GM18861 (cell line): ENCODE measurements around the gene SMLR1.

ENCODE experiments used
- ATAC-seq: cut with Tn5 transposase; IDR thresholded peaks from one replicate; pipeline ENCODE4 v1.9.1; 2021; ENCODE audit not compliant: unreplicated experiment

SMLR1 gene

DNA sequence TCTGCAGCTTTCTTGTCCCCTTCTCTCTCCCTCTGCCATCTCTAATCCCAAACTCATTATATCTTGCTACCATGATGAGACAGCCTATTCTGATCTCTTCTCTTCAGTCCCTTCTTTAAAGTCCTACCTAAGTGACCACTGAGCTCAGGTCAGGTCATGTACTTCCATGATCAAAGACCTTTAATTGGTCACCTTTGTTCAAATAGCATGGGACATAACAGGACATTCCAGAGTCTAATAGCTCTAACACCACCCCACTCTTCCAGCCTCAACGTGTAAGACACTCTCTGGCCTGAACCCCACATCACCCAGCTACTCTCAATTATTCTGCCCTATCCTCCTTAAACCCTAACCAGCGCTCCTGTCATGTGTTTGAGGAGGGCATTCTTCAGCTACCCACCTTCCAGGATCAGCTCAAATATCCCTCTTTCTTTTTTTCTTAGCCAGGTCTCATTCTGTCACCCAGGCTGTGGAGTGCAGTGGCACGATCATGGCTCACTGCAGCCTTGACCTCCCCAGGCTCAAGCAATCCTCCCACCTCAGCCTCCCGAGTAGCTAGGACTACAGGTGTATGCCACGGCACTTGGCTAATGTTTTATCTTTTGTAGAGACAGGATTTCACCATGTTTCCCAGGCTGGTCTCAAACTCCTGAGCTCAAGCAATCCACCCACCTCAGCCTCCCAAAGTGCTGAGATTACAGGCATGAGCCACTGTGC lies 2.1 kb upstream of the SMLR1 start:
- no peak for ATAC-seq

DNA sequence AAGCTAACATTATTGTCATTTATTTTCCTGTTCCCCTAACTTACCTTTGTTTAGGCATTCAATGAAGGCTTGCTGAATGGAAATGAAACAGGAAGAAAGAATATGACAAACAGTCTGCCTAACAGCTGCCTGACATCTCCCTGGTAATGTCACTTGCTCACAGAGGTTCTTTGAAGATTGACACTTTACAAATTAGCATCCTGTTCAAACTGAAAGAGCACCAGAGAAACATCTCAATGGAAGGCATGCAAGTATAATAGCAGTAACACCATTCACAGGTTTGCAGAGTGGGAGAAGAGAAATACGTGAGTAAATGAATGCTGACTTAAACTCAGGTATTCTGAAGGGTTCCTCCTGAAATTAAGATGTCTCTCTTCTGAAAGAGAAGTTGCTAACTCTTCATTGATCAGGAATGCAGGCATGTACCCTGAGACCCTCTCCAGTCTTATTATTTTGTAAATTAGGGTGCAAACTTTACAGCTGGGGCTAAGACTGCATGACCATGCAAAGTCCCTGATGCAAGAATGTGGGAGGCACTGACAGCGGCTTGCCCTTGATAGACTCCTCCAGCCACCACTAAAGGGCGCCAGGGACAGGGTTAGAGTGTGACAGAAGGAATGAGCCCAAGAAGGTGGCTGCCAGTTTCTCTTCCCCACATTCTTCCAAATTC lies 1.3 kb upstream of the SMLR1 start:
- ATAC-seq = no peak

DNA sequence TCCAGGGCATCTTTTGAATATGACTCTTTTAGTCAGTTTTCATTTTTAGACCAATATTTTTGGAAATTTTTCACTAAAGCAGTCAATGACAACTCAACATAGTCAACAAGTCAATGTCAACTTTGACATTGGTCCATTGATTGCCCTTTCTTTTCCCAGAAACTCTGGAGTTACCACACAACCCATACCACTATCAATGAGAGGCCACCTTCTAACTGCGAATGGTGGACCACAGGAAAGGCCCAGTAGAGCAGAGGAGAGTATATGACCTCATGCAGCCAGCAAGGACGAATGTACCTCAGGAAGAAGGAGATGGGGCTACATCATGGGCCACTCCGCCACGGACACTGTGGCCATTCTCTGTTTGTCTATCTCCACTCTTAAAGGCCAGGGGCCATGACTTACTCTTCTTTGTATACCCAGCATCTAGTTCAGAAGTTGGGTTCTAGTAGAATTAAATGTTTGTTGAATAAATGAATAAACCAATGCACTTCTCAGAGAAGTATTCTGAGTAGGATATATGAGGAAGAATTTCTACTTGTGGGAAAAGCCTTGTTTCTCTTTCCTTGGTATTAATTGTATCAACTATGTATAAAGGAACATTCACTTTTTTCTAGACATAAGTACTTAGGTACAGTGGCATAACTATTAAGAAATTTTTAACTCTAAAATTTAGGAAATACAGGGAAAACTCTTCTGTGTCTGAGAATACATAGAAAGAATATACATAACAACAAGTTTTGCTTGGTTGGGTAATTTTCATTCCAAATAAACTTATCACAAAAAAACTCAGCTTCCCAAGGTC lies 562 bp upstream of the SMLR1 start:
- ATAC-seq = no peak

DNA sequence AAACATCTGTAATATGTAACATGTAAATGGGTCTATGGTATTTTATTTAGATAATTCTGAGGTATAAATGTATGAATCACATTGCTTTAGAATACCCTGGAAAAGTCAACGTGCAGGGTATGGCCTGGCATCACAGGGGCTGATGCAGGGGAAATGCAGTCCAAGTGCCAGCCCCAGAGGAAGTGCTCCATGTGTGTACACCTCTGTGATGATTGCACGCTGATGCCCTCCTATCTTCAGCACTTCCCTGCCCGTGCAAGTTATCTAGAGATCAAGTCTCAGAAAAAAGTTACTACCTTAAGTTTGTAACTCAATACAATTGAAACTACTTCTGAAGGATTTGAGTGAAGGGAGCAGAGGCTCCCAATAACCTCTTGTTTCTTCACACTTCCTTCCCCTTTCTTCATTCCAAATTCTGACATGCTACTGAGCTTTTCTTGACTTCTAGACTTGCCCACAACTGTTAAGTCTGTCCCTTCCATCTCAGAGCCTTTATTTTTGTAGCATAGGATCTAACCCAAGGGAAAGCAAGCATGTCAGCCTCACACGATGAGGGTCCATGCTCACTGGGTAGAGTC lies 2.2 kb downstream of the SMLR1 start:
- ATAC-seq = no peak

DNA sequence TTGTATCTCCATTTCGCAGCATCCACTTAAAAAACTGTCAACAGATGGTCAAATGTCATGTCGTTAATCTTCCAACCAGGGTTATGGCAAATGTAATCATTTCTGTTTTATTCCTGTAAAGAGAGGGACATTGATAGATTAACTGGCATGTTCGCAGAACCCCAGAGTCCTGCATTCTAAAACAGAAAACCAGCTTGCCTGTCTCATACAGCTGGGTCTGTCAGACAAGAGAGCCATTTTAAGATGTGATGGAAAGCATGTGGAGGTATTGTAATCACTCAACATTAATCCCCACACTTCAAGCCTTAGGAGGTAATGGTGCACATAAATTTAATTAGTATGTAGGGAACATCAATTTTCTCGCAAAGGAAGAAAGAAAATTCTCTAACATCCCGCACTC lies 4.4 kb downstream of the SMLR1 start:
- ATAC-seq = no peak

DNA sequence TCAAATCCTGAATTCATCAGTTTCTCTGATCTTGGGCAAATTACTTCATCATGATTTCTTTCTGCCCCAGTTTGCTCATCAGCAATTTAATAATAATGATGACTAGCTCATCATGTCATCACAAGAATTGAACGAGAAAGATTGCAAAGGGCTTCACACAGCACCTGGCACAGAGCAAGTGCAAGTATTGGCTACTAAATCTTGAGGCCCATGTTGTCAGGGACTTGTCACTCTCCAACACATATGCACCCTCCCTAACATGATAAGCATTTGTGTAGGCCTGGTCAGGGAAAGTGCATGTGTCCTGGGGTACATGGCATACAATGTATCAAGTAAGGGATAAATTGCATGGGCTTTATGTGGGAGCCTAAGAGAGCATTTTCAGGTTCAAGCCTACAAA lies 6.4 kb downstream of the SMLR1 start:
- ATAC-seq = no peak

DNA sequence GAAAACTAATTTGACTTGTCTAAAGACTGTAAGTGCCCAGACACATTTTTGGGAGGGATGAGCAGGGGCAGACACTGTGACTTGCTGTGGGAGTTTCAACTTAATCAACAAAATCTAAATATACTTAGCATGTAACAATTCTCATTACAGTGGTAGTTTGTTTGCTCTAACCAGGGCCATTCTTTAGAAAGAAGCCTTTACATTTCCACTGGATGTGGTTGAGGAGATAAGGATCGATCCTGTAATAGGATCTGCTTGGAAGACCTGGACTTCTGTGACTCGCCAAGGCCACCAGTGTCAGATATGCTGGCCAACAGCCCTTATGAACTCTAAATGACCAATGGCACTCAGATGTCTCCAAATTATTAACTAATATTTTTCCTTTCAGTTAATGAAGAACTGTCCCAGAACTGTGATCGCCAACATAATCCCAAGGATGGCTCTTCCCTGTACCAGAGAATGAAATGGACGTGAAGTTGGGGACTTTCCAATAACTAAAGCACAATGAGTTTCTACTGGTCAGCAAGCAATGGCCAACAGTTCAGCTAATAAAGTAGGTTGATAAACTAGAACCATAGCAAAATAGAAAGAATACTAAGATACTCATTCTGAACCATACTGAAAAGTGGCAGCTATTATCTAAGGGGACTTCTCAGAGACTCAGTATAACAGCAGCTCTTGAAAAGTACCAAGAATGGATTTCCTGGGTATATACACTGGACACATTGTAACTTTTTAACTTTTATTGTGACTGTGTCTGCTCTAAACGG lies 7.5 kb downstream of the SMLR1 start:
- no peak for ATAC-seq

DNA sequence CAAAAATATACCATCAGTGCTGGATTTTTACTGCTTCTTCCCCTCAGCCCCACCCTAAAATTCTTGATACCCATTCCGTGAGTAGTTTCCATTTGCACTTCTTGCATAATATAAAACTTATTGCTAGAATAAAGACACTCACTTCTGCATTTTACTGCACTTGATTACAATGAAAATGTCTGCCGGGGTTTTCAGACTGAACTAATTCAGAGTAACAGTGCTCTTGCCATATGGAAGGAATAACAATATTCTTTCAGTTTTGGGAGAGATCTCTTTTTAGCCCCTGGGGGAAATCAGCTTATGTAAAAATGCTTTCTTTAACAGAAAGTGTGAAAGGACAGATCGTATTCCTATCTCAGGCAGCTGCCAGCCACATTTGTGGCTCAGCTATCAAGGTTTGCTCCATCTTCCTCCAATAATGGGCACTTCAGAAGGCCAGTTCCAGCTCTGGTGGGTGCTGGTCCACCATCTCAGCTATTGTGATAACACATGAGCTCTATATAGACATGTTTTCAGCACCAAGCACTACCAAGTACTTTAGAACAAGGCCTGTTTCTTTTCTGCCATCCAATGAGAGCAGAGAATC lies 8.9 kb downstream of the SMLR1 start:
- no peak for ATAC-seq

DNA sequence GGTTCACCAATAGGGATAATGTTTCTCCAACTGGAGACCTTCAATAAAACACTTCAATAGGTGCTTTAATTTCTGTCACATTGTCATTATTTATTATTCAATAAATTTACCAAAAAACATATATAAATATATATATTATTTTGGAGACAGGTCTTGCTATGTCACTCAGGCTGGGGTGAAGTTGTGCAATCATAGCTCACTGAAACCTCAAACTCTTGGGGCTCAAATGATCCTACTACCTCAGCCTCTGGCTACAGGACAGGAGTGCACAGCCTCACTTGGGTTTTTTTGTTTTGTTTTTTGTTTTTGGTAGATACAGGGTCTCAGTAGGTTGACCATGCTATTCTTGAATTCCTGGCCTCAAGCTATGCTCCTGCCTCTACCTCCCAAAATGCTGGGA lies 9.9 kb downstream of the SMLR1 start:
- no peak for ATAC-seq

DNA sequence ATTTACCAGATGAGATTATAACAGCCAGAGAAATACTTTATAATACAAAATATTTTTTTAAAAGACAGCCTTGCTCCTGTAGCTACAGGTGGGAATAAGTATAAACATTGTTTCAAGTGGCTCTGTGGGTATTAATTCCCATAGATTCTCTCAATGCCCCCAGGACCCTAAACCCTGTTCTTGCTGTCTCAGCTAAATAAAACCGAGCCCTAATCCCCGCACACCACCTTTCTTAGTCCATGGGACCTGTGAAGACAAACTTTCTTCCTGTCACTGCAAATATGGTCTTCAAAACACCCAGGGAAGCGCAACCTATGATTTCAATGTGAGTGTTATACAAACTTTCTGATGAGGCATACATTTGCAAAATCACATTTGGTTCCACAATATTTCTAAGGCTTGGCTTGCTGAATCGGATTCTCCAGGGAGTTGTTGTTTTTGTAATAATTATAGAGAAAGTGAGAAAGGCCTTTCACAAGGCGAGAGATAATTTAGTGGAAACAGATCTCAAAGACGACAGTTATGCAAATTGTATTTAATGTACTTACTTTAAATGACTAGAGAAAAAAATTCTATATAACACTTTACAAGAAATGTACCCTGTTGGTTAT lies 11.1 kb downstream of the SMLR1 start:
- ATAC-seq = no peak

DNA sequence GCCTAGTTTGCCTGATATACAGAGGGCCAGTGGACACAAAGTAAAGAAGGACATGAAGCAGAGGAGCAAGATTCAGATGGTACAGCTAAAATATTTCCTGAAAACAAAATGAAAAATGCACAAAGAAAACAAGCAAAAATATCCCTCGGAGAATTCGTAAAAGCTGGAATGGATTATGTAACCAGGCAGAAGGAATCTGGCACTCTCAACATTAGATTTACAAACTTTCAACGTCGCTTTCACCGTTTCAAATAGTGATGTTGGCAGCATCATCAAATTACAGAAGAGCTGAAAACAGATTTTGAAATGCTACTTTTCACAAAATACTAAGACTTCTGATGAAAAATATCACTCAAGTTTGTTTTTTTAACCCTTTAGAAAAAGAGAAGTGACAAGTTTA lies 11.7 kb downstream of the SMLR1 start:
- no peak for ATAC-seq

DNA sequence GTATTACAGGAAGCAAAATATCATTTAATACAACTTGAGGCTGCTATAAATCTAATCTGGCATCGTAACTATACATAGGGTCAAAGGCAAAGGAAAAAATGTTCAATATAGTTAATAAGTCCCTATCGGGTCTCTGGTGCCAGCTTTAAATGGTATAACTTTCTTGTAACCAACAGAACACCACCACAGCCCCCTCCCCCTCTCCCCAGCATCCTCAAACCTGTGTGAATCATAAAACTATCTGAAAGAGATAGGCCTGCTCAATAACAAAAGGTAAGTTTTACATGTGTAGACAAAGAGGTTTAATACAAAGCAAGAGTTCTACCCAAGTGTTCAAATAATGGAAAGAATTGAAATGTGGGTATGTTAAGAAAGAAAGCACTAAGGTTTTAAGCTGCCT lies 12.2 kb downstream of the SMLR1 start:
- no peak for ATAC-seq

DNA sequence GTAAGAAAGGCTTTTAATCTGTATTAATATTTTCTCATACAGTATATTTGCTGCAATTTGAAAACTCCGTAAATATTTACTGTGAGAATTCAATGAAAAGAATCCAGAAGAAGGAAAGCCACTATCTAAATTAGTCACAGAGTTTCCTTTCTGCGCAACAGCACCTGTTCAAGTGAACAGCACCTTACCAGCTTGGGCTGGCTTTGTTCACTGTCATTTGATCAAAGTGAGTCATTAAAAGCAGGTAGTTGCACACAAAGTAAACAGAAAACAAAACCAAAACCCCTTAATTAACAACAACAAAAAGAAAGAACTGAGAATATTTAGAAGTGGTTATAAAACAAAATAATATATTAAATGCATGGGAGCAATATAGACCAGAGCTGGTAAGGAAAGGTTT lies 12.8 kb downstream of the SMLR1 start:
- ATAC-seq = no peak

DNA sequence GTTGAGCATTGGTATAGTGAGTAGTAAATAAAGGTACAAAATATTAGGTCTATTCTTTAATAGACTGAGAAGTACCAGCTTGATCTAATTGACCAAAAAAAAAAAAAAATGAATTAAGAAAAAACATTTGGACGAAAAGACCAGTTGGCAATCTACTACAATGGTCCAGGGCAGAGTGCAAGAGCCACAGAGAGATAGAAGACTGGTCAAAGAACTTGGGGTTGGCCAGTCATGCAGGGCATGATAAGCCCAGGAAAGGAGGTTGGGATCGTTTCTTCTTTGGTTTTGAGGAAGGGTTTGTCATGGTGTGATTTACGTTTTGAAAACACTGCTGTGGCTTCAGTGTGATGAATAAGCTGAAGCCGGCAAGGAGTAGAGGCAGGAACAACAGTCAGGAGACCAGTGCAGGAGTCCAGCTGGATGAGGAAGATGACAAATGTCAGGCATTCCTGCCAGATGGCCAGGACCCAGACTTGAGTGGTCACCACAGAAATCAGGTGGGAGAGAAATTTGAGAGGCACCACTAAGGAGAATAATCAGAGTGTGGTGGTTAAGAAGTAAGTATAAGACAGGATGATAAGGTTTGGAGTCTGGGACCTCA lies 14.0 kb downstream of the SMLR1 start:
- no peak for ATAC-seq

DNA sequence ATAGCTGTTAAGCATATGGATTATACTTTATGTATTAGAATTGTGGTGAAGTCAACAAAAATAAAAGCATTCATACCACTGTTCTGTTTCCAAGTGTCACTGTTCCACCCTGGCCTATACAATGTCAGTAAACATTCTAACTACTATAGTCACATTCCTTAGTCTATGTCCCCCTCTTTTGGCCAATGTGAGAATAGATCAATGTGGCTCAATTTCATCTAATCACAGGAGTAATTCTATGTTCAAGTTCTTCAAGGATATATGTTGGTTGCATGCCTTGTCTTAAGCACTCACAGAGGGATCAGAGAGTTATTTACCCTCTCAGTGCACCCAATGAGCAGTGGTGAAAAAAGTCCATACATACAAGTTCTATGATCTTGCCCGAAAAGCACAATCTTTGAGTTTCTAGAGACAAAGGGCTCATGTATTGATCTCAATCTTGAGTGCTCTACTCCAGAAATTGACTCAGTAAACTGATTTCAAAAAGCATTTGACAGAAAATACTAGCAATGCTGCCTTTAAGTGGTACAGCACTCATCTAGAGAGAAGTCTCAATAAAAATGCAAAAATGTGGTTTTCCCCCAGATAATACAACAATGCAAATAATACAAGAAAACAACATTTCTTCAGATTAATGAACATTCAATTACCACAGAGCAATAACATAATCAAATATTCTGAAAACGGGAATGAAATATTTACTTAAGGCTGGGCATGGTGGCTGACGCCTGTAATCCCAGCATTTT lies 16.5 kb downstream of the SMLR1 start:
- ATAC-seq = peak; percentile 76

DNA sequence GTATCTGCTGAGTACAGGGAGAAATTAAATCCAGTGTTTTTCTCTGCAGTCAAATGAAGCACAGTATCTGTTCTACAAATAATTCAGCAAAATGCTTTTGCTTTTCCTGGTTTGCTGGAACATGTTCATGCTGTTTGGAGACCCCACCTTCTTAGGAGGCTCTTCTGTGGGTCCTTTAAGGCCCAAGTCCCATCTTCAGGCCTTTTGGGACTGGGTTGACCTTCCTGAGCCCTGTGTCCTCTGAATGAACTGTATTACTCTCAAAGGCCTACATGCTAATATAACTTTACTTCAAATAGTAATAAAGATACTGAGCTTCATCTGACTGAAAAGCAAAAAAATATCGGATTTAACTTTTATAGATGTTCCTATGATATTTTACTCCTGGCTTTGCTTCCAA lies 19.3 kb downstream of the SMLR1 start:
- ATAC-seq = no peak

DNA sequence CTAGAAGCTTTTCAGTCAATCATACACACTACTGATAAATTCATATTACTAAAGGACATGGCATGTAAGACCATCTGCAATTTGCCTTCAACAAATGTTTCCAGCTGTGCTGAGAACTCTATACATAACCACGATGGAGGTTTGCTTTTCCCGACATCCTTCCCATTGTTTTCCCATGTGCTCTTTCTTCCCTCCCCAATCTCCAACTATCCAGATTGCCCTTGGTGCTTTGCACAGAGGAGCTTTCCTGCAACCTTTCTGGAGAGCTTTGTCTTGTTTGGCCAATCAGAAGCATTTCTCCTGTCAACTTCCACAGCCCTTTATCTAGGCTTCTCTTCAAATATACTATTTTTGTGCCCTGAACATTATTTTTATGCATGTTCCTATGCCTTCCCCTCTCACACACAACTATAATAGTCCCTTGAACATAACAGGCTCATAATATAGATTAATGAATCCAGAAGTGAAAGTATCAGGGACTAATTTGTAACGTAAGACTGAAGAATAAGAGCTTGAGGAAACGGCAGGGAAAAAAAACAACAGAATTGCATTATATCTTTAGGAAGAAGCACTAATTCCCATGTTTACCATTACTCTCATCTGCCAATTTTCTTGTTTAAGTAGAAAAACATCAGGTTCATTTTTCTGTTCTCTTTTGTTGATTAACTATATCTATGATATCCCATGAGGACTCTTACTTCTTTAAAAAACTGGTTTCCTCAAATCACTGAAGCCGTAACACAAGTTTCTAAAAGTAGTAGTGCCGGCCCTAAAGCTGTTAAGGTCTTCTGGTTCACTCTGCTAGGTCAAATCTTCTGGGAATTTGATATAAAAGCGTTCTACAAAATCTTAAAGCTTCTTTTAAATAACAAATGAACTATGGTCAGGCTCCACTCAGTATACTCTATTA lies 20.1 kb downstream of the SMLR1 start:
- no peak for ATAC-seq

DNA sequence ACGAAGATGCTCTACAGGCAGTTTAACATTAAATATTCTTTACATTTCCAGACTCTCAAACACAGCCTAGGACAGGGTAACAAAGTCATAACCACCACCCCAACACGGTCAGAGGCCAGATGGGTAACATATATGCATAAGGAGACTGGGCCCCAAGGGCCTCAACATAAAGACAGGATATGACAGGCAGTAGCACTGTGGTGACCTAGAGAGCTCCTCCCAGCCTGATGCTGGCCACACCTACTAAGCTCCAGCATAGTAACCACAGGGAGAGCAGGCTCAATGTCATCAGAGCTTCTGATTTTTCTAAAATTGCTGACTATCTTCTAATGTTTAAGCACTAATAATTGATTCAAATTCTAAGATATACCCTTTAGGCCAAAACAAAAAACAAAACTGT lies 21.7 kb downstream of the SMLR1 start:
- ATAC-seq = peak; percentile 75
